Stimulated activated naive CD8-positive, alpha-beta T cell treated with anti-CD3 and anti-CD28 coated beads, Interleukin-15, Interleukin-2, amounts not matched to agents 100 ng/mL and 50 ng/mL, for 24 hours (primary cell): ENCODE measurements around the gene GRIP1.

ENCODE experiments used
- H3K27ac Mint-ChIP-seq: one replicate; pipeline ENCODE4 v1.8.0; 2021; ENCODE audit warnings: mild to moderate bottlenecking, mixed read lengths
- H3K27me3 Mint-ChIP-seq: one replicate; pipeline ENCODE4 v1.8.0; 2021; ENCODE audit warnings: mixed read lengths
- H3K36me3 Mint-ChIP-seq: one replicate; pipeline ENCODE4 v1.8.0; 2021; ENCODE audit warnings: low read depth, mixed read lengths
- H3K4me1 Mint-ChIP-seq: one replicate; pipeline ENCODE4 v1.8.0; 2021; ENCODE audit warnings: low read depth, mixed read lengths
- H3K4me3 Mint-ChIP-seq: one replicate; pipeline ENCODE4 v1.8.0; 2021; ENCODE audit warnings: mild to moderate bottlenecking, mixed read lengths
- H3K9me3 Mint-ChIP-seq: one replicate; pipeline ENCODE4 v1.8.0; 2021; ENCODE audit warnings: mixed read lengths

The GRIP1 gene

DNA sequence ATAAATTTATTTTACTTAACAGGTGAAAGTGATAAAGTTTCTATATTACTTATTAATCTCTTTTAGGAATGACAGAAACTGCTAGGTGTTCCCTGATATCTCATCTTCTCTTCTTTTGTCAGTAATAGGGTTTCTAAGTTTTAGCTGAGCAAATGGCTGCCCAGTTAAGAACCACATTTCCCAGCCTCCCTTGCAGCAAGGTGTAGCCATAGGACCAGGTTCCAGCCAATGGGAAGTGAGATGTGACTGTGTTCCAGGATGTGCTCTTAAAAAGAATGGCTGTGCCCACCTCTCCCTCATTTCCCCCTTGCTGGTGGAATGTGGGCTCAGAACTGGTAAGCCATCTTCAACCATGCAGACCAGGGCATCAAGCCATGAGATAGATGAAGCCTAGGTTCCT, 210.9 kb downstream of the GRIP1 start:
- no peaks in the 10 kb centered on the region for H3K9me3 Mint-ChIP-seq
- no peaks in the 10 kb centered on the region for H3K36me3 Mint-ChIP-seq
- H3K4me1 Mint-ChIP-seq, result no peaks in the 10 kb centered on the region
- H3K4me3 Mint-ChIP-seq, result no peak overlapping the region
- no peak overlapping the region for H3K27ac Mint-ChIP-seq
- peaks cover 12% of the 10 kb centered on the region for H3K27me3 Mint-ChIP-seq

GRCh38 chr12:66461331-66461730, 217.5 kb downstream of the GRIP1 start:
- H3K27me3 Mint-ChIP-seq, result no peaks in the 10 kb centered on the region
- H3K9me3 Mint-ChIP-seq, result no peaks in the 10 kb centered on the region
- H3K4me3 Mint-ChIP-seq, result no peak overlapping the region
- no peaks in the 10 kb centered on the region for H3K4me1 Mint-ChIP-seq
- H3K27ac Mint-ChIP-seq, result no peak overlapping the region
- H3K36me3 Mint-ChIP-seq, result no peaks in the 10 kb centered on the region

DNA sequence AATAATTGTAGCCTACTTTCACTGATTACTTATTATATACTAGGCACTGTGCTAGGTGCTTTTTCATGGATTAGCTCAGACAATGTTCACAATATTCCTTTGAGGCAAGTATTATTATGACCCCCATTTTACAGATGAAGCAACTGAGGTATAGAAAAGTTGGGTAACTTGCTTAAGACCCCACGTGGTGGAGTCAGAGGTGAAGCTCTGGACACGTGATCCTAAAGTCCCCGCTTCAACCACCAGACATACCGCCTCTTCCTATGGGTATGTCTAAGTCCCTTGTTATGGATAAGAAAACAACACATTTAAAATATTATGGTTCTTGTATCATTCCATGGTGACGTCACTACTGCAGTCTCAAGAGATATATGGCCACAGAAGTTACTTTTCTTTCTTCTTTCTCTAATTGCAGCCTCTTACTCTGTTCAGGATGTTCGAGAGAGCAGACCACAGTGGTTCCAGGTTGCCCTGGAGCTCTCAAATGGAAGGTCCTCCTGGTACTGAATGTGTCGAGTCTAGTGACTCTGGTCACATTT, 218.9 kb downstream of the GRIP1 start:
- Mint-ChIP-seq H3K27ac (no peak overlapping the region), H3K27me3 (no peaks in the 10 kb centered on the region), H3K9me3 (no peaks in the 10 kb centered on the region), H3K36me3 (no peaks in the 10 kb centered on the region), H3K4me3 (no peak overlapping the region), H3K4me1 (no peaks in the 10 kb centered on the region)

- no peak overlapping the region for H3K4me3 Mint-ChIP-seq
- H3K27me3 Mint-ChIP-seq, result no peaks in the 10 kb centered on the region
- no peaks in the 10 kb centered on the region for H3K36me3 Mint-ChIP-seq
- no peaks in the 10 kb centered on the region for H3K9me3 Mint-ChIP-seq
- no peaks in the 10 kb centered on the region for H3K4me1 Mint-ChIP-seq
- H3K27ac Mint-ChIP-seq, result no peak overlapping the region
These were observed 222.3 kb downstream of the GRIP1 start for GRCh38 chr12:66456612-66457011.

GRCh38 chr12:66453844-66454243, 225.0 kb downstream of the GRIP1 start:
- Mint-ChIP-seq H3K9me3 (no peaks in the 10 kb centered on the region), H3K27me3 (no peaks in the 10 kb centered on the region), H3K36me3 (no peaks in the 10 kb centered on the region), H3K4me1 (no peaks in the 10 kb centered on the region), H3K4me3 (no peak overlapping the region), H3K27ac (no peak overlapping the region)

DNA sequence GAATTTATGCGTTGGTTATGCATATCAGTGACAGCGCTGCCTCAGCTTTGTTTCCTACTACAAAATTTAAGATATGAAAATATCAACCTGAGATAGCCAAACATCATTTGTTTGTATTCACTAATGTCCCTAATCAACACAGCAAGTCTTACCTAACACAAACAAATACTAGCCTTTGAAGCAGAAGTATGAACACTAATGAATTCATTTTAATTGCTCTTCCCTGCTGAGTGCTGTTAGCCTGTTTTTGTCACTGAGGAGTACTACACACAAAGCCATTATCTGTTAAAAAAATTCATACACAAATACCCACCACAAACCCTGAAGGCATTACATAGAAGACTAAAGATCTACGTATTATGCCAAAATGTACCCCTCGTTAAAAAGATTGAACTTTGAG, 225.8 kb downstream of the GRIP1 start:
- no peaks in the 10 kb centered on the region for H3K36me3 Mint-ChIP-seq
- no peak overlapping the region for H3K27ac Mint-ChIP-seq
- no peaks in the 10 kb centered on the region for H3K27me3 Mint-ChIP-seq
- no peaks in the 10 kb centered on the region for H3K9me3 Mint-ChIP-seq
- no peaks in the 10 kb centered on the region for H3K4me1 Mint-ChIP-seq
- no peak overlapping the region for H3K4me3 Mint-ChIP-seq

DNA sequence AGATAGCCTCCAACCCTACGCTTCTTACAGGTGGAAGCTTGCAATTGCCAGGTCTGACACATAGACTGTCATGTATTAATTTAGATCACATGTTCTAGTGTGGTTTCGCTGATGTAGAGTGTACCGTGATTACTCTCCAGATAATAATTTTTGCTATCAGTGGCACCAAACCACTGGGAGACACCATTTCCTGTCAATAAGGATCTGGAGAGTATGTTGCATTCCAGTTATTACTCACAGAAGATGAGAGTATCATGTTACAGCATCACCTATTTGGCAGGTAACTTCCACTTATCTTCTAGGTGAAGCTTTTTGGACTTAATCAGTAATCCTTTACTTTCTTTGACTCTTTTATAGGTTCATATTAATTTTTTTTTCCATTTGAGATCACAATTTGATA, 229.3 kb downstream of the GRIP1 start:
- no peaks in the 10 kb centered on the region for H3K36me3 Mint-ChIP-seq
- no peaks in the 10 kb centered on the region for H3K27me3 Mint-ChIP-seq
- H3K4me1 Mint-ChIP-seq, result no peaks in the 10 kb centered on the region
- no peak overlapping the region for H3K27ac Mint-ChIP-seq
- H3K4me3 Mint-ChIP-seq, result no peak overlapping the region
- H3K9me3 Mint-ChIP-seq, result no peaks in the 10 kb centered on the region

GRCh38 chr12:66447643-66448042, 231.2 kb downstream of the GRIP1 start:
- Mint-ChIP-seq H3K27me3 (no peaks in the 10 kb centered on the region), H3K27ac (no peak overlapping the region), H3K4me3 (no peak overlapping the region)

GRCh38 chr12:66446276-66446675, 232.6 kb downstream of the GRIP1 start:
- Mint-ChIP-seq H3K36me3 (no peaks in the 10 kb centered on the region), H3K4me3 (no peak overlapping the region), H3K27ac (no peak overlapping the region), H3K9me3 (no peaks in the 10 kb centered on the region), H3K4me1 (no peaks in the 10 kb centered on the region), H3K27me3 (no peaks in the 10 kb centered on the region)

More at GRCh38 chr12:66447643-66448042, 231.2 kb downstream of the GRIP1 start:
- H3K9me3 Mint-ChIP-seq, result no peaks in the 10 kb centered on the region
- no peaks in the 10 kb centered on the region for H3K4me1 Mint-ChIP-seq
- H3K36me3 Mint-ChIP-seq, result no peaks in the 10 kb centered on the region

DNA sequence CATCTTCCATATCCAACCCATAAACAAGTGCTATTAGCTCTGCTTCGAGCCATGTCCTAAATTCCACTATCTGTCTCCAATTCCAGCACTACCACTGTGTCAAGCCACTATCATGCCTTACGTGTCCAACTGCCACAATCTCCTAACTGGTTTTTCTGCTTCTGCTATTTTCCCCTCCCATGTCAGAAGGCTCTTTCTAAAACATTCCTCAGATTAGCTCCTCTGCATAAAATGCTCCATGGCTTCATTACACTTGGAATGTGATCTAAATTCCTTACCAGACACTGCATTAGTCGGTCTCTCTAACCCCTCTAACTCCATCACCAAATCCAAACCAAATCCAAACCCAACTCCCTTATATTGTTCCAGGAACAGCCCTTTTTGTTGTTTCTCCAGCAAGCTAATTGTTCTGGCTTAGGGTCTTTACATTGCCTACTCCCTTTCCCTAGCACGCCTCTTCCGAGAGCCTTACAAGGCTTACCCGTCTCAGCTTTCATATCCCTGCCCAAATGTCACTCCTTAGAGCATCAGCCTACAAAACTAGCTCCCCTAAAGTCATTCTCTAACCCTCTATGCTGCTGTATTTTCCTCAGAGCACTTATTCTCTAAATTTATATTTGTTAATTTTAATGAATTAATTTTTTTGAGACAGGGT, 236.8 kb downstream of the GRIP1 start:
- Mint-ChIP-seq H3K36me3 (no peaks in the 10 kb centered on the region), H3K4me1 (no peaks in the 10 kb centered on the region), H3K27ac (no peak overlapping the region), H3K27me3 (no peaks in the 10 kb centered on the region), H3K4me3 (no peak overlapping the region), H3K9me3 (no peaks in the 10 kb centered on the region)

- no peaks in the 10 kb centered on the region for H3K27me3 Mint-ChIP-seq
- no peaks in the 10 kb centered on the region for H3K4me1 Mint-ChIP-seq
- no peak overlapping the region for H3K27ac Mint-ChIP-seq
- no peak overlapping the region for H3K4me3 Mint-ChIP-seq
- H3K9me3 Mint-ChIP-seq, result no peaks in the 10 kb centered on the region
- no peaks in the 10 kb centered on the region for H3K36me3 Mint-ChIP-seq
These were observed 240.3 kb downstream of the GRIP1 start for GRCh38 chr12:66438601-66439000.

GRCh38 chr12:66430106-66430505, 248.8 kb downstream of the GRIP1 start:
- Mint-ChIP-seq H3K4me3 (no peak overlapping the region), H3K27me3 (no peaks in the 10 kb centered on the region), H3K9me3 (peaks cover 7% of the 10 kb centered on the region), H3K4me1 (no peaks in the 10 kb centered on the region), H3K27ac (no peak overlapping the region), H3K36me3 (no peaks in the 10 kb centered on the region)

- no peaks in the 10 kb centered on the region for H3K27me3 Mint-ChIP-seq
- no peak overlapping the region for H3K4me3 Mint-ChIP-seq
- no peak overlapping the region for H3K27ac Mint-ChIP-seq
These were observed 250.0 kb downstream of the GRIP1 start for GRCh38 chr12:66428870-66429269.

DNA sequence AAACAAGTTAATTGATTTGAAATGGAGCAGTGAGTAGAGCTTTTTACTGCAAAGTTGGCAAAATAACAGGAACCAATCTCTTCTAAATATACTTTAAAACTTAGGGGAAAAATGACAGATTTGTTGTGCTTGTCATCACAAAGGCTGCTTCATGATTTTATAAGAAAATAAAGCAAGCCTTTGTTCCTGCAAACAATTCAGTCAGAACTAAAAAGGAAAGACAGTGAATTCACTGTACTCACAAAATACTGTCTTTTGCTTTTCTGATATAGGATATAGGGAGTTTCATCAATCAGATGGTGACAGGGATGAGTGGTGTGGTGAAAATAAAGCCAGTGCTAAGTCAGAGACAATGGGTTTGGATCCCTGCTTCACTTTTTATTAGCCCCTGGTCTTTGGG, 250.6 kb downstream of the GRIP1 start:
- Mint-ChIP-seq H3K4me1 (no peaks in the 10 kb centered on the region), H3K36me3 (no peaks in the 10 kb centered on the region), H3K4me3 (no peak overlapping the region), H3K27ac (no peak overlapping the region), H3K9me3 (peaks cover 14% of the 10 kb centered on the region), H3K27me3 (no peaks in the 10 kb centered on the region)

More at GRCh38 chr12:66428870-66429269, 250.0 kb downstream of the GRIP1 start:
- no peaks in the 10 kb centered on the region for H3K36me3 Mint-ChIP-seq
- H3K4me1 Mint-ChIP-seq, result no peaks in the 10 kb centered on the region
- peaks cover 14% of the 10 kb centered on the region for H3K9me3 Mint-ChIP-seq

DNA sequence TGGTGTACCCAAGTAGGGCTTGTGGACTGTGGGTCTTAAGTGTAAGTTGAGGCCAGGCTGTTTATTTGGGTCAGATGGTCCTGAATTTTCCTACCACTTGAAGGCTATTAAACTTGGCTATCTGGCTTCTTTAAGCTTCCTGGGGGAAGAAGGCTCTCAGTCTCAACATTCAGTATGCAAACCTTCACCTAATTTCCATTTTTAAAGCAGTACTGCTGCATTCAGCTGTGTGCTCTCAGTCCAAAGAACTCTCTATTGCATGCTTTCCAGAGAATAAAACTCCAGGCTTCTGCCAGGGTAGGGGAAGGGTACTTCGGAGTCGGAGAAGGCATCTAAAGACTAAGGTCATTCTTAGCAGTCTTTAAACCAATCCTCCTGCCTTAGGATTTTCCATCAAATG, 252.2 kb downstream of the GRIP1 start:
- H3K27me3 Mint-ChIP-seq, result no peaks in the 10 kb centered on the region
- no peak overlapping the region for H3K27ac Mint-ChIP-seq

GRCh38 chr12:66423266-66423665, 255.6 kb downstream of the GRIP1 start:
- Mint-ChIP-seq H3K4me1 (no peaks in the 10 kb centered on the region), H3K36me3 (no peaks in the 10 kb centered on the region), H3K9me3 (peaks cover 14% of the 10 kb centered on the region), H3K4me3 (no peak overlapping the region), H3K27ac (no peak overlapping the region), H3K27me3 (no peaks in the 10 kb centered on the region)

More for the DNA sequence above, 252.2 kb downstream of the GRIP1 start:
- Mint-ChIP-seq H3K4me3 (no peak overlapping the region), H3K36me3 (no peaks in the 10 kb centered on the region), H3K4me1 (no peaks in the 10 kb centered on the region), H3K9me3 (peaks cover 14% of the 10 kb centered on the region)
